AG04449 (cell line): ENCODE measurements around the gene WDR64.

Source experiments
- CTCF ChIA-PET: fragments of 350-600 bp; formaldehyde crosslinking; extraction: SDS; loops from one replicate; lab custom pipeline; 2021; ENCODE audit warnings: antibody characterized with exemption; lab: Yijun Ruan, JAX
- POLR2A ChIA-PET: fragments of 400-600, 350-600 bp; formaldehyde crosslinking; extraction: SDS; loops from one replicate; lab custom pipeline; 2020; ENCODE audit warnings: antibody characterized with exemption, inconsistent platforms; lab: Yijun Ruan, JAX
- DNase-seq: peaks from one replicate; pipeline ENCODE4 v3.0.0-alpha.2; 2010; ENCODE audit warnings: low read depth, low spot score
- H3K4me3 ChIP-seq: 2 replicates; pipeline ENCODE4 v1.5.1; 2011; ENCODE audit warnings: low read depth, mild to moderate bottlenecking, control low read depth, low read length
- CTCF ChIP-seq: IDR thresholded peaks from one replicate; pipeline ENCODE4 v1.5.1; 2011; ENCODE audit warnings: mild to moderate bottlenecking, moderate library complexity, low read length, control low read depth, inconsistent platforms; ENCODE audit not compliant: insufficient read depth; ENCODE audit errors: missing control alignments

The WDR64 gene

GRCh38 chr1:241672301-241672700 lies 20.2 kb downstream of the WDR64 start:
- ChIA-PET POLR2A (no interaction called here), CTCF (no interaction called here)
- no peak for DNase-seq
- no peak for TF ChIP-seq CTCF
- no peak overlapping the region for H3K4me3 ChIP-seq

- DNase-seq: no peak
- H3K4me3 ChIP-seq: no peak overlapping the region
- ChIA-PET POLR2A (no interaction called here), CTCF (no interaction called here)
- TF ChIP-seq CTCF: no peak
These were observed 22.8 kb downstream of the WDR64 start for GRCh38 chr1:241674805-241675384.

GRCh38 chr1:241675983-241676382 lies 23.9 kb downstream of the WDR64 start:
- ChIA-PET POLR2A (no interaction called here), CTCF (no interaction called here)
- TF ChIP-seq CTCF: no peak

GRCh38 chr1:241677201-241677600 lies 25.1 kb downstream of the WDR64 start:
- ChIA-PET POLR2A (no interaction called here), CTCF (no interaction called here)
- no peak overlapping the region for H3K4me3 ChIP-seq
- DNase-seq: no peak
- no peak for TF ChIP-seq CTCF

More at GRCh38 chr1:241675983-241676382, 23.9 kb downstream of the WDR64 start:
- no peak for DNase-seq
- no peak overlapping the region for H3K4me3 ChIP-seq

- DNase-seq: no peak
- TF ChIP-seq CTCF: no peak
- ChIA-PET CTCF (interaction anchor here (0.6 to 0.7 kb wide), 2 partner anchors 51 to 67 kb away, joined by 3 read pairs; no protein-coding TSS in a partner anchor), POLR2A (no interaction called here)
- no peak overlapping the region for H3K4me3 ChIP-seq
These were observed 26.5 kb downstream of the WDR64 start for GRCh38 chr1:241678536-241678935.

GRCh38 chr1:241679404-241679803 lies 27.3 kb downstream of the WDR64 start:
- CTCF ChIA-PET: no interaction called here
- POLR2A ChIA-PET: no interaction called here
- DNase-seq: no peak
- no peak for TF ChIP-seq CTCF
- H3K4me3 ChIP-seq: no peak overlapping the region
